HUDEP-2 (cell line): Measurements from ENCODE around the gene TPRG1.

Experiments
- DNase-seq, 76 experiments: peaks; one replicate each; lab custom pipeline; 2025; ENCODE audit not compliant: unreplicated experiment in 76 of 76; lab: John Stamatoyannopoulos, UW

The TPRG1 gene

GRCh38 chr3:189340680-189341460 lies 169.1 kb downstream of the TPRG1 start:
- no peak for DNase-seq

DNA sequence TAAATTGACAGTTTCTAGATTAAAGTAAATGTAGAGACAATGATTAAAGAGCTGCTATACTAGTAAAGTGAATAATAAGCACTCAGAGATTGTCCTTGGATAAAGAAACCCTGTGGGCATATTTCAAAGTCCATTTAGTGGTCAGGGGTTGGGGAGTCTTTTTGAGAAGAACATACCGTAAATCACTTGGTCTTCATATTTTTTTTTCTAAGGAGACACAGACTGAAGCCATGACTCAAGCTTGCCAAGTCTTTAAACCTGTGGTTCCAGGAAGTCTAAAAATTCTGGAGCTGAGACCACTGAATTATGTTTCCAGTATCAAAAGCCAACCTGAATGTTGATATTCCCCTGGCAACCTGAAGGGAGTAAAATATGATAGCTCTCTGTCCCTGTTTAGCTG lies 171.0 kb downstream of the TPRG1 start:
- no peak for DNase-seq

GRCh38 chr3:189344996-189345395 lies 173.2 kb downstream of the TPRG1 start:
- no peak for DNase-seq

- no peak for DNase-seq
These were observed 178.0 kb downstream of the TPRG1 start for GRCh38 chr3:189349772-189350171.

DNA sequence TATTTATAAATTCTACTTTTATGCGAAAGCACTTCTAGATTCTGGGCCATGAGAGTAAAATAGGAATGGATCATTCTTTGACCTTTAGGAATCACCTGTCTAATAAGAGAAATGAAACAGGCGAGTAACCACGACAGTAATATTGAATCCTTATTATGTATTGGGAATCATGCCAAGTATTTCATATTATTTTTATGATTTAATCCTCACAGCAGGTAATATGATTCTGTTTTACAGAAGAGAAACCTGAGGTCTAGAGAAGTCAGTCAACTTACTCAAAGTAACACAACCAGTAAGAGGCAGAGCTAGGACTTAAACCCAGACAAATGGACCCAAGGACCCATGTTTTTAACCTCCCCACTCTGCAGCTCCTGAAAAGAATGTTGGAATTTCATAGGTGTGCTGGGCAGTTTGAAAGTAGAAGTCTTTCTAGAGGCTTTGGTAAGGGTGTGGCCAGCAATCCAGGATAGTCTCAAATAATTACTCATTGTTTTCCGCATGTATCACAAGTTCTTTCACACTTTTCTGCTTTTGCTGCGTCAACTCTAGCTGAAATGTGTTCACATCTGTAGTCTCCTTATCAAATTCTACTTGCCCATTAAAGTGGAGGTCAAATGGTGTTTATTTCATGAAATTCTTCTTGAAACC lies 181.7 kb downstream of the TPRG1 start:
- DNase-seq: no peak

- no peak for DNase-seq
These were observed 182.5 kb downstream of the TPRG1 start for GRCh38 chr3:189353988-189354889.

DNA sequence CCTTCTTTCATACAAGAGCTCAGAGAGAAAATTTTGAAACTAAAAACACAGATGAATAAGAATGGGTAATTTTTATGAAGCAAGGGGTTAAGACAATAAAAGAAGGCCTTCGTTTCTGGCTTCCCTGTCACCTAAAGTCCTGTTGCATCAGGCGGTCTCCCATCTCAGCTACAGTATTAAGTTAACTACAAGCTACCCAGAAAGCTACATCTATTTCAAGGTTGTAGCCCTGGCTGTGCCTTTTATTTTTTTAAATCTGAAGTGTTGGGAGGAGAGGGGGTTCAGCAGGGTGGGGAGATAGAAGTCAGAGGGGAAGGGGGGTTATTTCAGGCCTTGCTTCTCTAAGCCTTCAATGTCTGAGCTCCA lies 183.3 kb downstream of the TPRG1 start:
- no peak for DNase-seq

DNA sequence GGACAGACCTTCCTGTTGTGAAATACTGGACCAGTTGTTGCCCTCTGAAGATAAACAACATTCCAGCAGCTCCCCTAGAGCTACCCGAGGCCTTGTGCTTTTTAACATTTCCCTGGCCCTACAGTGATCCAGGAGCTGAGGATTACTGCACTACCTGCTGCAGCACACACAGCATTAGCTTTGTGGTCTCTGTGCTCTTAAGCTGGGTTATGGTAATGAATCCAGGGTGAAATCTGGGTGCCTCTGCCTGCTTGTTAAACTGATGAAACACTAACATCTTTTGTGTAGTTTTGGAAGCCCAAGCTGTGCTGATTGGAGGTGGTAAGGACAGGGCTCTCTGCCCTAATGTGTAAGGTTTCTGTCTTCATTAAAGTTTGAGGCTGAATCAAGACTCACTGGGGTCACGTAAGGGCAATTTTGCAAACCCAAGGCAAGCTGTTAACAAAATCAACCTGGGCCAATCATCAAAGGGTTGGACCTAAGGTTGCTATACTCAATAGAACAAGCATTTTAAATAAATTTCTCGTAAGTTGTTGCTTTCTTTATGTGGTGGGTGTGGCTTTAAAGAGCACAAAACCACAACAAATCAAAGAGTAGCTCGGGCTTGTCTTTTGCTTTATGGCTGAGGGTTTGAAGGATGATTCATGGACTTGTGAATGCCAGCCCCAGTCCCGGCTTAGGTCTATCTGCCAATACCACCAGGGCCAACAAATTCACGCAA lies 183.9 kb downstream of the TPRG1 start:
- DNase-seq: no peak

DNA sequence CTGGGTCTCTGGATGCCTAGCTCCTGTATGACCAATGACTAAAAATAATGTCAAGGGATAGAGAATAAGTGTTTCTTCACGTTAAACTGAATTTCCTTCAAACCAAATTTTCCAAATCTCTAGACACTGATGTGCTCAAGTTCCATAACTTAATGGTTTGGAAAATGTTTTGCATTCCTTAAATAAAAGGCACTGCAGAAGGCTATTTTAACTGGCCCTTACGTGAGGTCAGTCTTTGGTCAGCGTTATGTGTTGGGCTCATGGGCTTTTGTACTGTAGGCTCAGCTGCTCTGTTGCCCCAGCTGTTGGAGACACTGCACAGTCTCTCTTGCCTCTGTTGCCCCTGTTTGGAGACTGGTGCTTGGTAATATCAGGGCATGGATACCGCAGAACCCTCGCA lies 188.5 kb downstream of the TPRG1 start:
- DNase-seq: no peak

DNA sequence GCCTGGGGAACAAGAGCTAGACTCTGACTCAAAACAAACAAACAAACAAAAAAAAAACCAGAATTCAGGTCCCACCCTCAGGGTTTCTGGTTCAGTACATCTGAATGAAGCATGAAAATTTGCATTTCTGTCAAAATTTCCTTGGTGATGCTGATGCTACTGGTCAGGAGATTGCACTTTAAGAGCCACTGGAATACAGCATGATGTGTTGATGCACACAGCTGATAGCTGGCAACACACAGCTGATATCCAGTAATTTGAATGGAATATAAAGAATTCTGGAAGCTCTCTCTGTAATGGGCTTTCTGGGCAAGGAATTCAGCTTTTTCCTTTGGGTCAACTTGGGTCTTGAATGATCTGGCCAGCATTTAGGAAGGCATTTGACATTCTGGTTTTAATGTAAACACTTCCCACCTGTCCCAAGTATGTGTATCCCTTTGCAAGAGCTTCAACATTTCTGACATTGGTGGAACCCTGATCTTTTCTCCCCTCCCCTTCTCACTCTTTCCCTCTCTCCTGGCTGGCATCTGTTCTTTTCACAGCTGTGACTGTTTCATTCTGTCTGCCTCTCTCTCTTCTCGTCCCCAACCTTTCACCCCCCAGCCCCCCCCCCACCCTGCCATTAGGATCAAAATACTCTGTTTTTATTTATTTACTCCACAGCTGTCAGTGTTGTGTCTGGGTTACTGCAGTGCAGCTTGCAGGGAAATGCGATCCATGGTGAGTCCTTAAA lies 189.5 kb downstream of the TPRG1 start:
- DNase-seq: no peak

DNA sequence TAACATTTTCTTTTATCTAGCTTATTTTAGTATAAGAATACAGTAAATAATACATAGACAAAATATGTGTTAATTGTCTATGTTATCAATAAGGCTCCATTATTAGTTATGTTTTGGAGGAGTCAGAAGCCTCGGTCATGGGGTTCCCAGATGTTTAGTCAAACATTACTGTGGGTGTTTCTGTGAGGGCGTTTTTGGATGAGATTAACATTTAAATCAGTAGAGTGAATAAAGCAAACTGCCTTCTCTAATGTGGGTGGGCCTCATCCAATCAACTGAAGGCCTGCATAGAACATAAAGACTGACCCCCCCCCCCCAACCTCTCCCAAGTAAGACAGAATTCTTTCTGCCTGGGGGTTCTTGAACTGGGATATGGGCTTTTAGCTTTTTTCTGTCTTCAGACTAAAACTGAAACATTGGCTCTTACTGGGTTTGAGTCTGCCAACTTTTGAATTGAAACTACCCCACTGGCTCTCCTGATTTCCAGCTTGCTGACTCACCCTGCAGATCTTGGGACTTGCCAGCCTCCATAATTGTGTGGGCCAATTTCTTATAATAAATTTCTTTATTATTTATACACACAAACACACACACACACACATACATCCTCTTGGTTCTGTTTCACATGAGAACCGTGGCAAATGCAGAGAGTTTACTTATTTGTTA lies 192.0 kb downstream of the TPRG1 start:
- DNase-seq: no peak

GRCh38 chr3:189365609-189366564 lies 194.1 kb downstream of the TPRG1 start:
- no peak for DNase-seq

DNA sequence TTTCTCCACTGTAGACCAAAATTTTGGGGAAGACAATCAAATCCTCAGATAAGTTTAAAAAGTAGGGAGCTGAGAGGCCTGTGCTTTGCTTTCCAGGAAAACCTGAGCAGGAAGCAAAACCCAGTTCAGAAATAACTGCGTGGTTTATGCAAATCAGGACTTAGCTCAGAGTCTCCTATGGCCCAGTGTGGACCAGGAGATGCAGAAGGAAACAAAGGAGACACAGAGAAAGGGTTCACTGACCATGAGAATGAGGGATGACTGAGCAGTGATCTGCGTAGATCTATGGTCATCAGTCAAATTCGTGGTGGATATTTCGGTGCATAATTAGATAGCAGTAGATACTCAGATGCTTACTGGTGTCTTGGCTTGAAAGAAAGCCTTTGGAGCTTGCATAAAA lies 196.6 kb downstream of the TPRG1 start:
- no peak for DNase-seq

GRCh38 chr3:189369636-189370035 lies 197.9 kb downstream of the TPRG1 start:
- no peak for DNase-seq

GRCh38 chr3:189372243-189372642 lies 200.5 kb downstream of the TPRG1 start:
- no peak for DNase-seq
